CD4-positive, alpha-beta T cell treated with Interferon gamma for 1 hour (primary cell): ENCODE data around the gene HIPK2.
"Not testable (repeated sequence)": the region's sequence is repeated elsewhere in the genome, so short reads cannot be mapped to it uniquely, and the experiment has no call there.

ENCODE experiments used
- DNase-seq: peaks from one replicate; pipeline ENCODE4 v3.0.0-alpha.2; 2020

The HIPK2 gene

DNA sequence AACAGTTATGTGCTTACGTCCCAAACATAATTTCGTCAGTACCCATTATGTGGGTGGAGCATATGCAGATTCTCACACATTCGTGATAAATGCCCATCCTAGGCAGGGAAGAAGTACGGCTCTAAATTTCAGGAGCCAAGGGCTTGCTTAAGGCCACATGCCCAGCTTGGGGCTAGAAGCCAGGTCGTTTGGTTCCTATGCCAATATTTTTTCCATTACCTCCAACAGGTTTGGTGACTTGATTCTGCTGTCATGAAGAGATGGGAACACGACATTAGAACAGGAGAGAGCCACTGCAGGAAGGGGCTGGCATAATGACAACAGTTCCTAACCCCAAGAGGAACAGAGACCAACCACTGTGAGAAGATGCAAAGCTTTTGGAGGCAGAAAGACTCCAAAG is 85.1 kb downstream of the HIPK2 start:
- DNase-seq: no peak

- no peak for DNase-seq
Observed at GRCh38 chr7:139691253-139691781, 86.5 kb downstream of the HIPK2 start.

DNA sequence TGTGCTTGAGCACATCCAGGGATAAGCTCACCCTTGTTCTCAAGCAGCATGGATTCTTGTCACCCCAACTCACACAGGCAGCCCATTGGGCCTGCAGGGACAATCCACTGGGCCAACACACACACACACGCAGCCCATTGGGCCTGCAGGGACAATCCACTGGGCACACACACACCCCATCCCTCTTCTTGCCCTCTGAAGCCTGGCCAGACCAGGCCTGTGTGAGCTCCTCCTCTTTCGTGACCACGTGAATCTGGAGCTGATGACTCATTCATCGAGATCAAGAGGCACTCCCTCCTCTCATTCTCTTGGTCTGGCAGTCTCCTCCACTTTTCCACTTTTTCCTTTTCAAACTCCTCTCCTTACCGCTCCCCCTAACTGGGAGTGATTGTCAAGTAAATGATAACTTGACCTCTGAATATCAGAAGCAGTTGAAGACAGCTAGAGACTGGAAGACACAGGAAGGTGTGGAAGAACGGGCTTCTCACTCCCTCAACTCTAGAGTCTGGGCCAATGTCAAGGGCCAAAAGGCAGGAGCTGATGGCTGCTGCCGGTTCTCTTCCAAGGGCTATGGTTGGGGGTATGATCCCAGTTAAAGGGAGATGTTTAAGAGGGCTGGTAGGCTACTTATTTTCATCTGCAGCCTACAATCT is 89.7 kb downstream of the HIPK2 start:
- no peak for DNase-seq

GRCh38 chr7:139687211-139687954 is 90.4 kb downstream of the HIPK2 start:
- no peak for DNase-seq

DNA sequence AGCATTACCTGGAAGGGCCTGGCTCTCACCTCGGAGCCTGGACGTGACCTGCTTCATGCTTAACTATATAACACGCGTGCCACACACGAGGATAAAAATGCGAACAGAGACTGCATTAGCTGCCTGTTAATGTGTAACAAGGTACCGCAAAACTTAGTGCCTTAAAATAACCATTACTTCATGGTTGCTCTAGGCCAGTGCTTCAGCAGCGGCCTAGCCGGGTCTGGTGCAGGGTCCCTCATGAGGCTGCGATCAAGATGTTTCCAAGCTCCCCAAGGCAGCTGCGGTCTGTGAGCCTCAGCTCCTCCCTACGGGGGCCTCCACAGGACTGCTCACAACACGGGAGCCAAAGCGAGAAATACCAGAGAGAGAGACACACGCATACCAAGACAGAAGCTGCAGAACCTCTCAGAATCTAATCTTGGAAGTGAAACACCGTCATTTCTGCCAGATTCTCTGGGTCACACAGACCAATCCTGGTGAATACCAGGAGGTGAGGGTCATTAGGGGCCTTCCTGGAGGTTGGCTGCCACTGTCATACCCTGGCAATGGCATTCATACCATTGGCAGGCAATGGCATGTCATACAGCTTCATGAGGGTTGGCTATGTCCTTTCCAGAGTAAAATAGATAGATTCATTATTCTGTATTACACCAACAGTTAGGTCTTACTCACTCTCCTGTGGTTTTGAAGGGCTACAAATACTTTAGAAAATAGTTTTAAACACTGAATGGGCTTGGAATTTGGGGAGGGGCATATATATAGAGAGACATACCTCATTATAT is 94.5 kb downstream of the HIPK2 start:
- no peak for DNase-seq

DNA sequence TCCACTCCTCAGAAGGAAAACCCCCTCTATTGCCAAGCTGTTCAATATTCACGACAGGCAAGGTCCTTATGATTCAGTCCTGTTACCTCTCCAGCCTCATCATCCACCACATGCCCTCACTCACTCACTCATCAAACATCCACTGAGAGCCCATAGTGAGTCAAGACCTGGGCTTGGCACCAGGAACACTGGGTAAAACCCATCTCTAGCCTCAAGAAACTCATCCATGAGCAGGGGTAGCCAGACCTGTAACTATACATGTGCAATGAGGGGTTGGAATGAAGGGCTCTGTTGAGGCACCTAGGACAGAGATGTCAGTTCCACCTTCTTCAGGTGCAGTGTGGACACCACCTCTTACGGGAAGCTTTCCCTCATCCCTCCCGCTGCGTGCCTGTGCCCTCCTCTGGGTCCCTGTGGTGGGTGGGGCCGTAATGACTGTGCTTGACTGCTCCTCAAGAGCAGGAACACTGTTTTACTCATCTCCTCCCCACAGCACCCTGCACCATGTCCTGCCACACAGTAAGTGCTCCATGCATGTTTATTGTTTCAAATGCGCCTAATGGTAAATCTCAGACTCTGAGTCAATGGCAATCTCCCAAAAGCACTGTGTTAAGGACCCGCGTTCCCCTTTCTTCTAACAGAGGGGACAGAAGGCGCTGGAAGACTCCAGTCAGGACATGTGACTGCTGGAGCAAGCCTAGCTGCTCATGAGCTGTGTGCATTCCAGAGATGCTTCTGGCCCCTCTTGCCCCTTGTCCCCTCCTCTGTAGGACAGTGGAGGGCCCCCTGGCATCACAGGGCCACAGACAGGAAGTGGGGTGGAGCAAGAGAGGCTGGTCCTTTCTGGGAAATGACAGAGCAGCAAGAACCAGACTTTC is 95.4 kb downstream of the HIPK2 start:
- peak; percentile 18 for DNase-seq

GRCh38 chr7:139681812-139682135 is 96.0 kb downstream of the HIPK2 start:
- DNase-seq: no peak

DNA sequence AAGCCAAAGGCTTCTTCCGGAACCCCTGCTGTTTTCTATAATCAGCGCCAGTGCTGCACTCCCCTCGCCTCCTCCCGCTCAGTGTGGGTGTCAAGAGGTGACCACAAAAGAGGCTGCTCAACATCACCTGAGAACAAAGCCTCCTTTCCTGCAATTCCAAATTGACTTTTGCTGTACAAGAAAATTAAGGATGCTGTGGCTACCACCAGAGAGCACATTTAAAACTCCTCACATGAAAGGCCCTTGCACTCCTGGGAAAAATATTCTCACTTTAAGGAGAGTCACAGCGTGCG is 96.4 kb downstream of the HIPK2 start:
- DNase-seq: no peak

DNA sequence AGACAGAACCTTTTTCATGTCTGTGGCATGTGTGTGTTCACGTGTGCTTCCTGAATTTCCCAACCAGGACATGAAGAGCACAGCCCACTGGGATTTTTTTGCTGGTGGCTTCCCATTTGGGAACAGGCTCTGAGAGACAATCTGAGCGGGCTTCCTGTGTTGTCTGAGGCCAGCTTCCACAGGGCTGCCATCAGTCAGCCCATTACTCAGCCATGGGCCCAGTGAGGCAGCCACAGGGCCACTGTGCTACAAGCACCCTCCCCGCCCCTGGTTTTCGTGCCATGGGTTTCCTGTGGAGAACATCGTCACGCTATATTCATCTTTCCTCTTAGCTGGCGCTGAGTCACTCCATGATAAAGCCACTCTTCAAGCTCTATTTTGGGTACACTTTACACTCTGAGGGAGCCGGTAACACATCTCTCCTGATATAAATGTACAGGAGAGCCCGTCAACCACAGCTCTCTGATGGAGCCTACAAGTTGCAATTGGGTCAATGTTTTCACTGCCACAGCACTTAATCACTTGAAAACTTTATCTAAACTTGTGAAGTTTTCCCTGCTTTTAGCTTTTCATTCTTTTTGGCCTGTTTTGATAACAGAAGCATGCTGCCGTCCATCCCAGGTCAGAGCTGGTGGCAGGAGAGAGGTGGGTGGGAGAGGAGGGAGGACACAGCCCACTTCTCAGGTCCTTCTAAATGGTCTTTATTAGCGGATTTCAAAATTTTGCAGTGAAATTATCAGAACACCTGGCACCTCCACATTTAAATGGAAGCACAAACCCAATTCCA is 96.9 kb downstream of the HIPK2 start:
- DNase-seq: peak; percentile 66

GRCh38 chr7:139679731-139680594 is 97.8 kb downstream of the HIPK2 start:
- no peak for DNase-seq

DNA sequence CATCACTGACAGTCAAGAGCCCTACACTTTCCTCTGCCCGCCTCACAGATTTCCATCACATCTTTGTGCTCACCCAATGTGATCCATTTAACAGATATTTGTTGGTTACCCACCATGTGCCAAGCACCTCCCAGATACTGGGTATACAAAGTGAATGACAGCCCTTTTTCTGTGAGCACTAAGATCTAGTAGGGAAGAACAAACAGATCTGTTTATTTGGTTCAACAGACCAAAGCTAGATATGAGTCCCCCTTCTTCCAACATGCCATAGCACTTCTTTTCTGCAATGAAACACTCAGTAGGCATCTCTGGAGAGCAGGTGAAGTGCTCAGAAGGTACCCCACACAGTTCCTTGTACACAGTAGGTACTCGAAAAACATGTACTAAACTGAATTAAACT is 101.4 kb downstream of the HIPK2 start:
- no peak for DNase-seq

- DNase-seq: no peak
Observed at GRCh38 chr7:139675127-139676125, 102.4 kb downstream of the HIPK2 start.

GRCh38 chr7:139674752-139675126 is 103.1 kb downstream of the HIPK2 start:
- no peak for DNase-seq

GRCh38 chr7:139674341-139674740 is 103.5 kb downstream of the HIPK2 start:
- DNase-seq: no peak

DNA sequence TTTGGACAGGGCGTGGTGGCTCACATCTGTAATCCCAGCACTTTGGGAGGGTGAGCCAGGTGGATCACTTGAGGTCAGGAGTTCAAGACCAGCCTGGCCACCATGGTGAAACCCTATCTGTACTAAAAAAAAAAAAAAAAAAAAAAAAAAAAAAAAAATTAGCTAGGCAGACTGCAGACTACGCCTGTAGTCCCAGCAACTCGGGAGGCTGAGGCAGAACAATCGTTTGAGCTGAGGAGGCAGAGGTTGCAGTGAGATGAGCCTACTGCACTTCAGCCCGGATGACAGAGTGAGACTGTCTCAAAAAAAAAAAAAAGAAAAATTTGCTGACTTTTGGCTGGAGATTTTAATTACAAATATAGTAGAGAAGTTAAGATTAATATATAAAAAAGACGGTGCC is 104.0 kb downstream of the HIPK2 start:
- no peak for DNase-seq

DNA sequence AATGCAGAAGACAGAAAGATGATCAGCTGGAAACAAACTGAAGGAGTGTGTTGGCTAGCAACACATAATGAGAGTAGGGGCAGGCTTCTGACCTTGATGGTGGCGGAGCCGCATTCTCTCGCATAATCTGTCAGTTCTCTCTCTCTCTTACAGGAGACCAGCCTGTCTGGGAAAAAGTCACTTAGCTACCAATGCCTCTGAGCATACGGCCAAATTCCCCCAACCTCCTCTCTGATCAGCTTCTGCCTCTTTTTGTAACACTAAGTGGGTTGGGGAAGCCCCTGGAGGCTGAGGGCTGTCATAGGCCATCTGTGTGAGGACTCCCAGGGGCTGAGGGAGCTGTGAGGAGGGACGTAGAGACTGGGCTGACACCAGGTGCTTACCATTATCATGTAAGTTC is 104.6 kb downstream of the HIPK2 start:
- DNase-seq: peak; percentile 17

DNA sequence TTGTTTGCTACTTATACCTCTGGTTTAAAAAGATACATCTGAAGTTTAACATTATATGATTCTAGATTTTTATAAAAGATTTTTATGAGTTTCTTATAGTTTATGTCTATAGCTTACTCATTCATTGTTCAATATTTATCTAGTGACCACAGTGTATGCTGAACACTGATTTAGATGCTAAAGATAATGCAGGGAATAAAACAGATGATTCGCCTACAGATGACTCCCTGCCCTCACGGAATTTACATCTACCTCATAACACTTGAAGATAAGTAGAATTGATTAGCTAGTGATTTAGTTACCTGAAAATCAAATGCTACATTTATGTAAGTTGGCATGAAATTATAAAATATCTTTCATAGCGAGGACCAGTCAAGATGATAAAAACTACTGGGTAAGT is 105.8 kb downstream of the HIPK2 start:
- DNase-seq: no peak

DNA sequence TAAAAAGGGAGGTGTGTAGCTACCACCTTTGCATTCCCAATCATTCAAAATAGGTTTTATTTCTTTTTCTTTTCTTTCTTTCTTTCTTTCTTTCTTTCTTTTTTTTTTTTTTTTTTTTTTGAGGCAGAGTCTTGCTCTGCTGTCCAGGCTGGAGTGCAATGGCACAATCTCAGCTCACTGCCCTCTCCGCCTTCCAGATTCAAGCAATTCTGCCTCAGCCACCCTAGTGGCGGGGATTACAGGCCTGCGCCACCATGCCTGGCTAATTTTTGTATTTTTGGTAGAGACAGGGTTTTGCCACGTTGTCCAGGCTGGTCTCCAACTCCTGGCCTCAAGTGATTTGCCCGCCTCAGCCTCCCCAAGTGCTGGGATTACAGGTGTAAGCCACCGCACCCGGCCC is 107.1 kb downstream of the HIPK2 start:
- not testable (repeated sequence) for DNase-seq

DNA sequence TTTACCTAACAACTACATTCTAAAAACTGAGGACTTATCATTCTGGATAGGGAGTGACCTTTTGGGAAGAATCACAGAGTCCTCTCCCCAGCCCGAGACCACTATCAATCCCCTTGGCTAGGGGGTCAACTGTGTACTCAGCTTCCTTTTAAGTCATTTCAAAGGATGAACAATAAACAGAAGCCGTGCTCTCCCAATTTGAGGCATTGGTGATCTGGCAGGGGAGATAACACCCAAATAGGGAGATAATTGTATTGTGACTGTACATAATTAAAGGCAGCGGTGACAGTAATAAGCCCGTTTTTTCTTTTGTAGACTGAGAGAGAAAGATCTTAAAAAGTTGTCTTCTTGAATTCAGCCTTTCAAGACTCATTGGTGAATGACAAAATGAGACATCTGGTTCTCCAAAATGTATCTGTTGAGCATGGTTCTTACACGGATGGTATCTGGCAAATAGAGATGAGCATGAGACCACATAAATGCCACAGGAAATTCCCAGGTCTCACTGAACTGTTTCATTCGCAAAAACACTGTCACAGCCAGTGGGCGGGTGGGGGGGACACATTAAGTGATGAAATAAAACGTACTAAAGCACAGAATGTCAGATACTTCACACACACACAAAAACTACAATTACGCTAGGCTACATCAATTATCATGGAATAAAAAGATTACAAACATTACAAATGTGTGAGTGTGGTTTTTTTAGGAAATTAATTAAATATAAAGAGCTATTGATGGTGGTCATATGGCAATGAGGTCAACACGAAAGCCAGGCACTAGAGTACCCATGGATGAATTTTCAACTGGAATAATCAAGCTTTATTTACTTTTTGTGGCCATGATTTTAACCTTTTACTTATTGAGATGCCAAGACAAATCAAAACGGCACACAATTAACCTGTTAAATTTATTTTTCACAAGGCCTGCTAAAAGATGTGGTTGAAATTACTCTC is 108.4 kb downstream of the HIPK2 start:
- no peak for DNase-seq
